OCI-M1 (cell line): Measurements from ENCODE around the gene DUSP1.
"Not testable (repeated sequence)": the region's sequence is repeated elsewhere in the genome, so short reads cannot be mapped to it uniquely, and the experiment has no call there.

ENCODE experiments used
- DNase-seq: peaks from one replicate; lab custom pipeline; 2025; lab: John Stamatoyannopoulos, UW

DUSP1 gene

GRCh38 chr5:172797771-172798191, 26.8 kb upstream of the DUSP1 start:
- DNase-seq, result no peak

GRCh38 chr5:172796306-172796705, 25.3 kb upstream of the DUSP1 start:
- no peak for DNase-seq

- no peak for DNase-seq
Measured at GRCh38 chr5:172795318-172795977, 24.5 kb upstream of the DUSP1 start.

- DNase-seq, result peak; percentile 80
Measured at GRCh38 chr5:172793577-172794488, 22.8 kb upstream of the DUSP1 start.

- no peak for DNase-seq
Measured at GRCh38 chr5:172792701-172793570, 21.9 kb upstream of the DUSP1 start.

- no peak for DNase-seq
Measured at GRCh38 chr5:172791726-172792445, 20.9 kb upstream of the DUSP1 start.

- no peak for DNase-seq
Measured at GRCh38 chr5:172791286-172791685, 20.3 kb upstream of the DUSP1 start.

- no peak for DNase-seq
Measured at GRCh38 chr5:172790496-172790889, 19.5 kb upstream of the DUSP1 start.

GRCh38 chr5:172789687-172790495, 18.9 kb upstream of the DUSP1 start:
- peak; percentile 71 for DNase-seq

- peak; percentile 97 for DNase-seq
Measured at GRCh38 chr5:172788771-172789686, 18.0 kb upstream of the DUSP1 start.

GRCh38 chr5:172787538-172787937, 16.5 kb upstream of the DUSP1 start:
- DNase-seq, result not testable (repeated sequence)

GRCh38 chr5:172786736-172787462, 15.9 kb upstream of the DUSP1 start:
- no peak for DNase-seq

GRCh38 chr5:172785429-172786088, 14.6 kb upstream of the DUSP1 start:
- no peak for DNase-seq

- DNase-seq, result not testable (repeated sequence)
Measured at GRCh38 chr5:172784162-172784561, 13.2 kb upstream of the DUSP1 start.

- not testable (repeated sequence) for DNase-seq
Measured at GRCh38 chr5:172783319-172783718, 12.3 kb upstream of the DUSP1 start.

GRCh38 chr5:172782169-172783039, 11.4 kb upstream of the DUSP1 start:
- peak; percentile 17 for DNase-seq

GRCh38 chr5:172779691-172780341, 8.8 kb upstream of the DUSP1 start:
- DNase-seq, result no peak
